Activated CD4-positive, alpha-beta T cell treated with anti-CD3 and anti-CD28 coated beads, Interleukin-2, amount 10 ng/mL, durations not matched to agents 24 days and 14 days (primary cell): ENCODE results near the gene IGFBP3. TPM values are rescaled to one million over a fixed set of nuclear protein-coding genes. Genes with fewer than 3 reads are reported as not detected.

ENCODE experiments used
- DNase-seq: peaks from one replicate; pipeline ENCODE4 v3.0.0; 2022
- H3K27ac Mint-ChIP-seq: one replicate; pipeline ENCODE4 v1.8.0; 2022; ENCODE audit warnings: mild to moderate bottlenecking, mixed read lengths
- H3K27me3 Mint-ChIP-seq: one replicate; pipeline ENCODE4 v1.8.0; 2022; ENCODE audit warnings: mixed read lengths
- H3K36me3 Mint-ChIP-seq: one replicate; pipeline ENCODE4 v1.8.0; 2022; ENCODE audit warnings: low read depth, mild to moderate bottlenecking, mixed read lengths
- H3K4me1 Mint-ChIP-seq: one replicate; pipeline ENCODE4 v1.8.0; 2021; ENCODE audit warnings: mixed read lengths
- H3K4me3 Mint-ChIP-seq: one replicate; pipeline ENCODE4 v1.8.0; 2022; ENCODE audit warnings: mild to moderate bottlenecking, moderate library complexity, mixed read lengths
- H3K9me3 Mint-ChIP-seq: one replicate; pipeline ENCODE4 v1.8.0; 2021; ENCODE audit warnings: mixed read lengths
- intact Hi-C: fragments of 100-400 bp; cut with micrococcal nuclease; formaldehyde crosslinking; loops from one replicate; pipeline ENCODE4 v1.15.1; 2023
- total RNA-seq: library from RNA; stranded (reverse); gene quantifications from 2 replicates; pipeline ENCODE4 v1.2.3, GENCODE V29; 2022

Gene IGFBP3
- total RNA-seq, 1 donor from 2014 or later: 0.72 TPM

- no peaks in the 10 kb centered on the region for H3K36me3 Mint-ChIP-seq
- intact Hi-C loops: loop anchor here (5.0 kb wide), 1 partner anchor 1193 kb away; no protein-coding TSS in a partner anchor
- no peak overlapping the region for H3K27ac Mint-ChIP-seq
- no peak overlapping the region for H3K4me3 Mint-ChIP-seq
- no peak for DNase-seq
- H3K27me3 Mint-ChIP-seq: peaks cover 30% of the 10 kb centered on the region
- no peaks in the 10 kb centered on the region for H3K9me3 Mint-ChIP-seq
- H3K4me1 Mint-ChIP-seq: no peaks in the 10 kb centered on the region
Measured at GRCh38 chr7:45893996-45894664, 26.9 kb downstream of the IGFBP3 start.

- intact Hi-C loops: loop anchor here (5.0 kb wide), 1 partner anchor 1194 kb away; no protein-coding TSS in a partner anchor
- Mint-ChIP-seq H3K4me3 (no peak overlapping the region), H3K36me3 (no peaks in the 10 kb centered on the region), H3K4me1 (no peaks in the 10 kb centered on the region), H3K9me3 (no peaks in the 10 kb centered on the region), H3K27ac (no peak overlapping the region), H3K27me3 (peaks cover 33% of the 10 kb centered on the region)
- DNase-seq: no peak
Measured at GRCh38 chr7:45893374-45893995, 27.6 kb downstream of the IGFBP3 start.

GRCh38 chr7:45892407-45893035 lies 28.6 kb downstream of the IGFBP3 start:
- H3K27me3 Mint-ChIP-seq: peaks cover 39% of the 10 kb centered on the region
- no peak overlapping the region for H3K4me3 Mint-ChIP-seq
- no peak overlapping the region for H3K27ac Mint-ChIP-seq
- no peak for DNase-seq
- H3K9me3 Mint-ChIP-seq: no peaks in the 10 kb centered on the region
- no peaks in the 10 kb centered on the region for H3K36me3 Mint-ChIP-seq
- H3K4me1 Mint-ChIP-seq: no peaks in the 10 kb centered on the region
- intact Hi-C loops: loop anchor here (5.0 kb wide), 1 partner anchor 1195 kb away; no protein-coding TSS in a partner anchor

- Mint-ChIP-seq H3K9me3 (no peaks in the 10 kb centered on the region), H3K27ac (no peak overlapping the region), H3K4me1 (no peaks in the 10 kb centered on the region), H3K4me3 (no peak overlapping the region), H3K36me3 (no peaks in the 10 kb centered on the region), H3K27me3 (peaks cover 45% of the 10 kb centered on the region)
- intact Hi-C loops: loop anchor here (5.0 kb wide), 1 partner anchor 1196 kb away; no protein-coding TSS in a partner anchor
- DNase-seq: no peak
Measured at GRCh38 chr7:45891462-45892402, 29.3 kb downstream of the IGFBP3 start.

GRCh38 chr7:45890902-45891461 lies 30.1 kb downstream of the IGFBP3 start:
- Mint-ChIP-seq H3K27ac (no peak overlapping the region), H3K4me1 (no peaks in the 10 kb centered on the region), H3K36me3 (no peaks in the 10 kb centered on the region), H3K9me3 (no peaks in the 10 kb centered on the region), H3K27me3 (peaks cover 46% of the 10 kb centered on the region), H3K4me3 (no peak overlapping the region)
- DNase-seq: no peak
- intact Hi-C loops: loop anchor here (5.0 kb wide), 1 partner anchor 1196 kb away; no protein-coding TSS in a partner anchor

- H3K27ac Mint-ChIP-seq: no peak overlapping the region
- H3K27me3 Mint-ChIP-seq: peaks cover 46% of the 10 kb centered on the region
- no peaks in the 10 kb centered on the region for H3K9me3 Mint-ChIP-seq
- no peak overlapping the region for H3K4me3 Mint-ChIP-seq
- H3K4me1 Mint-ChIP-seq: no peaks in the 10 kb centered on the region
- no peaks in the 10 kb centered on the region for H3K36me3 Mint-ChIP-seq
- DNase-seq: no peak
- intact Hi-C loops: loop anchor here (5.0 kb wide), 1 partner anchor 1197 kb away; no protein-coding TSS in a partner anchor
Measured at GRCh38 chr7:45890125-45890901, 30.8 kb downstream of the IGFBP3 start.

GRCh38 chr7:45889367-45890067 lies 31.6 kb downstream of the IGFBP3 start:
- Mint-ChIP-seq H3K27ac (no peak overlapping the region), H3K36me3 (no peaks in the 10 kb centered on the region), H3K9me3 (no peaks in the 10 kb centered on the region), H3K4me3 (no peak overlapping the region), H3K27me3 (peaks cover 50% of the 10 kb centered on the region), H3K4me1 (no peaks in the 10 kb centered on the region)
- intact Hi-C loops: loop anchor here (5.0 kb wide), 1 partner anchor 1198 kb away; no protein-coding TSS in a partner anchor
- DNase-seq: no peak

- Mint-ChIP-seq H3K27me3 (peaks cover 50% of the 10 kb centered on the region), H3K4me3 (no peak overlapping the region), H3K27ac (no peak overlapping the region), H3K9me3 (no peaks in the 10 kb centered on the region), H3K36me3 (no peaks in the 10 kb centered on the region), H3K4me1 (no peaks in the 10 kb centered on the region)
- no peak for DNase-seq
- intact Hi-C loops: no loop called here
Measured at GRCh38 chr7:45888993-45889366, 32.1 kb downstream of the IGFBP3 start.

GRCh38 chr7:45888185-45888992 lies 32.7 kb downstream of the IGFBP3 start, which contains the start of gene IGFBP1:
IGFBP1 (plus strand) TSS chr7:45888488; CDS start chr7:45888653, 165 bp downstream.
- no peaks in the 10 kb centered on the region for H3K36me3 Mint-ChIP-seq
- intact Hi-C loops: no loop called here
- no peaks in the 10 kb centered on the region for H3K9me3 Mint-ChIP-seq
- no peak for DNase-seq
- H3K27ac Mint-ChIP-seq: no peak within 1 kb of the TSS
- H3K4me1 Mint-ChIP-seq: no peaks in the 10 kb centered on the region
- peaks cover 47% of the 10 kb centered on the region for H3K27me3 Mint-ChIP-seq
- H3K4me3 Mint-ChIP-seq: no peak within 1 kb of the TSS

GRCh38 chr7:45886931-45887667 lies 34.0 kb downstream of the IGFBP3 start:
- intact Hi-C loops: no loop called here
- DNase-seq: no peak
- Mint-ChIP-seq H3K27ac (no peak overlapping the region), H3K9me3 (no peaks in the 10 kb centered on the region), H3K36me3 (no peaks in the 10 kb centered on the region), H3K27me3 (peaks cover 45% of the 10 kb centered on the region), H3K4me3 (no peak overlapping the region), H3K4me1 (no peaks in the 10 kb centered on the region)

GRCh38 chr7:45885264-45885882 lies 35.7 kb downstream of the IGFBP3 start:
- Mint-ChIP-seq H3K4me3 (no peak overlapping the region), H3K9me3 (no peaks in the 10 kb centered on the region), H3K36me3 (no peaks in the 10 kb centered on the region), H3K27me3 (peaks cover 35% of the 10 kb centered on the region), H3K4me1 (no peaks in the 10 kb centered on the region), H3K27ac (no peak overlapping the region)
- no peak for DNase-seq
- intact Hi-C loops: no loop called here
